Caco-2 (cell line): ENCODE data around the gene C20orf96. TPM values are rescaled to one million over a fixed set of nuclear protein-coding genes. Genes with fewer than 3 reads are reported as not detected.

Source experiments
- BruUV-seq: library from RNA; stranded (reverse); fragments of 400-500 nt; replicated peaks from 2 replicates; lab custom pipeline; 2021; lab: Mats Ljungman, UMichigan
- CTCF ChIA-PET: fragments of 300-600 bp; sonication (Branson Sonifier 250); formaldehyde crosslinking; loops from one replicate; lab custom pipeline; 2022; ENCODE audit warnings: antibody characterized with exemption; lab: Charles Lee
- POLR2A ChIA-PET: fragments of 300-600 bp; sonication (Branson Sonifier 250); formaldehyde crosslinking; loops from one replicate; lab custom pipeline; 2022; ENCODE audit warnings: antibody characterized with exemption; lab: Charles Lee
- DNase-seq, 2 experiments: peaks; one replicate each; pipeline versions ENCODE4 v3.0.0 to v3.0.0-alpha.2; 2020 to 2022
- H3K27me3 ChIP-seq: replicated peaks from 2 replicates; pipeline ENCODE4 v1.6.0; 2011; ENCODE audit warnings: low read length; ENCODE audit not compliant: control insufficient read depth, insufficient read depth
- H3K36me3 ChIP-seq: 2 replicates; pipeline ENCODE4 v1.5.1; 2011; ENCODE audit warnings: low read length; ENCODE audit not compliant: control insufficient read depth, insufficient read depth
- H3K4me1 ChIP-seq: fragments of 250-450 bp; sonication (Bioruptor Pico); 2 replicates; pipeline ENCODE4 v1.5.1; 2020; ENCODE audit warnings: mild to moderate bottlenecking
- H3K4me3 ChIP-seq: 2 replicates; pipeline ENCODE4 v1.5.1; 2011; ENCODE audit warnings: low read depth, mild to moderate bottlenecking, control low read depth, low read length
- H3K9me3 ChIP-seq: fragments of 250-450 bp; sonication (Bioruptor Pico); 2 replicates; pipeline ENCODE4 v1.5.1; 2020; ENCODE audit warnings: mild to moderate bottlenecking, moderate library complexity
- H3K27ac Mint-ChIP-seq: one replicate; pipeline ENCODE4 v1.8.0; 2022; ENCODE audit warnings: mixed read lengths; ENCODE audit not compliant: unreplicated experiment
- H3K27me3 Mint-ChIP-seq: one replicate; pipeline ENCODE4 v1.8.0; 2022; ENCODE audit warnings: mixed read lengths; ENCODE audit not compliant: insufficient read depth, unreplicated experiment
- H3K36me3 Mint-ChIP-seq: one replicate; pipeline ENCODE4 v1.8.0; 2022; ENCODE audit warnings: mild to moderate bottlenecking, mixed read lengths; ENCODE audit not compliant: insufficient read depth, unreplicated experiment
- H3K4me1 Mint-ChIP-seq: one replicate; pipeline ENCODE4 v1.8.0; 2022; ENCODE audit warnings: low read depth, mixed read lengths; ENCODE audit not compliant: unreplicated experiment
- H3K4me3 Mint-ChIP-seq: one replicate; pipeline ENCODE4 v1.8.0; 2022; ENCODE audit warnings: mild to moderate bottlenecking, moderate library complexity, mixed read lengths; ENCODE audit not compliant: unreplicated experiment
- H3K9me3 Mint-ChIP-seq: one replicate; pipeline ENCODE4 v1.8.0; 2022; ENCODE audit warnings: mixed read lengths; ENCODE audit not compliant: unreplicated experiment
- intact Hi-C: fragments of 100-400 bp; cut with micrococcal nuclease; formaldehyde crosslinking; loops from one replicate; pipeline ENCODE4 v1.10.0; 2022; ENCODE audit not compliant: unreplicated experiment
- total RNA-seq: library from RNA; stranded (reverse); gene quantifications from 2 replicates; pipeline ENCODE4 v1.2.3, GENCODE V29; 2022
- TF ChIP-seq, protein P1 (sequence below), 2 experiments: fragments of 200-600 bp in 1 of 2; IDR thresholded peaks; 1 replicate in 1 of 2; 2 replicates in 1 of 2; pipeline versions ENCODE4 v1.5.1 to v1.8.0; 2011 to 2022; ENCODE audit warnings: antibody characterized with exemption in 1 of 2, control low read depth in 1 of 2, inconsistent platforms in 1 of 2, low read depth in 1 of 2, low read length in 1 of 2, mild to moderate bottlenecking in 1 of 2, moderate library complexity in 1 of 2; ENCODE audit not compliant: insufficient read depth in 1 of 2, severe bottlenecking in 1 of 2, unreplicated experiment in 1 of 2

C20orf96 gene
- total RNA-seq, 1 experiment from 2014 or later: 11.5 TPM

DNA sequence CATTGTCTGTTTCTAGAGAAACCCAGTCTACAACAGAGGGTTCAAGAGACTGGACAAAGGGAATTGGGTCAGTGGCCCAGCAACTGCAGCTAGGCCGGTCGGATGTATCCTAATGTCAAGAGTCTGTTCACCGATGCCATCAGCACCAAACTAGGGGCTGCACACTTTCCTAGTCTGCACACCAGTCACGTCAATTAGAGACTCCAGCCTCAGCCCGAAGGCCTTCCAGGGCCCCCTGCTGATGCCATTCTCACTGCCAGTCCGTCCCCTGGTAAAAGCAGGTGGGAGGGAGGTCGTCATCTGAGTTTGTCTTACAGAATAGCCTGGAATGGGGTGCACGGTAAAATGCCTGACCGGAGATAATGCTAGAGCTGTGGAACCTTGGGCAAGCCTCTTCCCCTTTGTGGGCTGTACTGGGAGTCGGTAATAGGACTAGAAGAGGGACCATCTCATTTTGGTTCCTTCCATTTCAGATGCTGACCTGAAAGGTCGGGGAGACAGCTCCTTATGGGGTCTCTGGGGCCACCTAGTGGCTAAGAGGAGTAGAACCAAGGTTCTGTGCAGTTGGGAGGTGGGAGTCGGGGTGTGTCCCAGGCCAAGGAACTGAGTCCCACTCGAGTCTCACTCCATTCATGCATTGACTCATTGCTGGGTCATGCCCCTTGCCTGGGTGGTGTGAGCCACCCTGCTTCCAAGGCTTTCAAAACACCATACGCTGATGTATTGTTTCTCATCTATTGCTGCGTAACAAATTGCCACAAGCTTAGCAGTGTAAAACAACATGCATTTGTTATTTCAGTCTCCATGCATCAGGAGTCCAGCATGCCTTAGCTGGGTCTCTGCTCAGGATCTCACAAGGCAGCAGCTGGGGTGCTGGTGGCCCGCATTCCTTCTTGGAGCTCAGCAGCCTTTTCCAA lies 39.9 kb upstream of the C20orf96 start:
- Mint-ChIP-seq H3K4me1 (peaks cover 8% of the 10 kb centered on the region), H3K9me3 (no peaks in the 10 kb centered on the region), H3K27me3 (no peaks in the 10 kb centered on the region), H3K4me3 (no peak overlapping the region), H3K27ac (no peak overlapping the region), H3K36me3 (peaks cover 31% of the 10 kb centered on the region)
- POLR2A ChIA-PET: interaction anchor here (1.3 kb wide), 1 partner anchor 17 kb away, joined by 5 read pairs; the partner anchor contains the start of gene NRSN2
- H3K9me3 ChIP-seq: no peaks in the 10 kb centered on the region
- CTCF ChIA-PET: interaction anchor here (0.6 to 1.4 kb wide), 13 partner anchors 14 to 240 kb away, joined by 3 to 18 read pairs (median 3); partner anchors contain the start of gene NRSN2
- BruUV-seq: no TSS peak
- intact Hi-C loops: loop anchor here (2.0 kb wide), 2 partner anchors 64 to 122 kb away; no protein-coding TSS in a partner anchor
- H3K4me1 ChIP-seq: 0 out of 2 replicates have a peak, but pooled peaks cover 5% of the 10 kb centered on the region
- no peaks in the 10 kb centered on the region for H3K27me3 ChIP-seq
- peak; percentile 76 to 77 for DNase-seq
- TF ChIP-seq, protein P1, sequence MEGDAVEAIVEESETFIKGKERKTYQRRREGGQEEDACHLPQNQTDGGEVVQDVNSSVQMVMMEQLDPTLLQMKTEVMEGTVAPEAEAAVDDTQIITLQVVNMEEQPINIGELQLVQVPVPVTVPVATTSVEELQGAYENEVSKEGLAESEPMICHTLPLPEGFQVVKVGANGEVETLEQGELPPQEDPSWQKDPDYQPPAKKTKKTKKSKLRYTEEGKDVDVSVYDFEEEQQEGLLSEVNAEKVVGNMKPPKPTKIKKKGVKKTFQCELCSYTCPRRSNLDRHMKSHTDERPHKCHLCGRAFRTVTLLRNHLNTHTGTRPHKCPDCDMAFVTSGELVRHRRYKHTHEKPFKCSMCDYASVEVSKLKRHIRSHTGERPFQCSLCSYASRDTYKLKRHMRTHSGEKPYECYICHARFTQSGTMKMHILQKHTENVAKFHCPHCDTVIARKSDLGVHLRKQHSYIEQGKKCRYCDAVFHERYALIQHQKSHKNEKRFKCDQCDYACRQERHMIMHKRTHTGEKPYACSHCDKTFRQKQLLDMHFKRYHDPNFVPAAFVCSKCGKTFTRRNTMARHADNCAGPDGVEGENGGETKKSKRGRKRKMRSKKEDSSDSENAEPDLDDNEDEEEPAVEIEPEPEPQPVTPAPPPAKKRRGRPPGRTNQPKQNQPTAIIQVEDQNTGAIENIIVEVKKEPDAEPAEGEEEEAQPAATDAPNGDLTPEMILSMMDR (IDR thresholded peaks at IDR 0.05; ENCODE audit: insufficient read depth in 1 of 2, low read depth in 1 of 2, low read length in 1 of 2, severe bottlenecking in 1 of 2, unreplicated experiment in 1 of 2): peak; percentile 89 to 93
- no peak overlapping the region for H3K4me3 ChIP-seq
- no peaks in the 10 kb centered on the region for H3K36me3 ChIP-seq

DNA sequence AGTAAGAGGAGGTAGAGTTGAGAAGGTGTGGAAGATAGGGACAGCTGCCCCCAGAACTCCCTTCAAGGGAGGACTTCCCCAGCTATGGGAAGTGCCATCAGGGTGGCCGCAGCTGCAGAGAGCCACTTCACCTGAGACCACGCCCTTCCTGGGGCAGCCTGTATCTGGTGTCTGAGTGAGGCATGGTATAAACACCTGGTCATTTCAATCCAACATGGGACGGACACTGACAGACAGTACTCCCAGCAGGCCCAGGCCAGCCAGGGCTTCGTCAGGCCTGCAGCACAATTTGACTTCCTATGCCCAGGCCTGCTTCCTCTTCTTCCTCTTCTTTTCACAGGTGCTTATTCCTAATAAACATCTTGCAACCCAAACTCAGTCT lies 39.3 kb upstream of the C20orf96 start:
- H3K4me3 ChIP-seq: no peak overlapping the region
- H3K9me3 ChIP-seq: no peaks in the 10 kb centered on the region
- POLR2A ChIA-PET: interaction anchor here (0.6 kb wide), 1 partner anchor 125 kb away, joined by 3 read pairs; no protein-coding TSS in a partner anchor
- 0 out of 2 replicates have a peak, but pooled peaks cover 5% of the 10 kb centered on the region for H3K4me1 ChIP-seq
- CTCF ChIA-PET: interaction anchor here (1.4 kb wide), 1 partner anchor 102 kb away, joined by 9 read pairs; no protein-coding TSS in a partner anchor
- intact Hi-C loops: loop anchor here (2.0 kb wide), 2 partner anchors 63 to 121 kb away; no protein-coding TSS in a partner anchor
- DNase-seq: no peak
- peaks cover 36% of the 10 kb centered on the region for H3K36me3 Mint-ChIP-seq
- H3K27me3 ChIP-seq: no peaks in the 10 kb centered on the region
- H3K9me3 Mint-ChIP-seq: no peaks in the 10 kb centered on the region
- TF ChIP-seq, protein P1 (IDR thresholded peaks at IDR 0.05; ENCODE audit: insufficient read depth in 1 of 2, low read depth in 1 of 2, low read length in 1 of 2, severe bottlenecking in 1 of 2, unreplicated experiment in 1 of 2): no peak
- no peak overlapping the region for H3K27ac Mint-ChIP-seq
- no peak overlapping the region for H3K4me3 Mint-ChIP-seq
- H3K27me3 Mint-ChIP-seq: no peaks in the 10 kb centered on the region
- H3K4me1 Mint-ChIP-seq: peaks cover 8% of the 10 kb centered on the region
- no peaks in the 10 kb centered on the region for H3K36me3 ChIP-seq
- no TSS peak for BruUV-seq

- Mint-ChIP-seq H3K4me3 (peak overlapping the region; percentile 94), H3K9me3 (no peaks in the 10 kb centered on the region), H3K27ac (no peak overlapping the region), H3K36me3 (peaks cover 44% of the 10 kb centered on the region), H3K27me3 (no peaks in the 10 kb centered on the region), H3K4me1 (peaks cover 8% of the 10 kb centered on the region)
- no peaks in the 10 kb centered on the region for H3K9me3 ChIP-seq
- H3K36me3 ChIP-seq: no peaks in the 10 kb centered on the region
- CTCF ChIA-PET: no interaction called here
- H3K27me3 ChIP-seq: no peaks in the 10 kb centered on the region
- H3K4me3 ChIP-seq: no peak overlapping the region
- POLR2A ChIA-PET: interaction anchor here (0.6 kb wide), 1 partner anchor 124 kb away, joined by 3 read pairs; no protein-coding TSS in a partner anchor
- TF ChIP-seq, protein P1 (IDR thresholded peaks at IDR 0.05; ENCODE audit: insufficient read depth in 1 of 2, low read depth in 1 of 2, low read length in 1 of 2, severe bottlenecking in 1 of 2, unreplicated experiment in 1 of 2): no peak
- intact Hi-C loops: no loop called here
- 0 out of 2 replicates have a peak, but pooled peaks cover 5% of the 10 kb centered on the region for H3K4me1 ChIP-seq
- no TSS peak for BruUV-seq
- DNase-seq: no peak
These were observed 38.6 kb upstream of the C20orf96 start for GRCh38 chr20:328975-329695.
